ENCODE measurements around the gene CEP128.

The CEP128 gene

DNA sequence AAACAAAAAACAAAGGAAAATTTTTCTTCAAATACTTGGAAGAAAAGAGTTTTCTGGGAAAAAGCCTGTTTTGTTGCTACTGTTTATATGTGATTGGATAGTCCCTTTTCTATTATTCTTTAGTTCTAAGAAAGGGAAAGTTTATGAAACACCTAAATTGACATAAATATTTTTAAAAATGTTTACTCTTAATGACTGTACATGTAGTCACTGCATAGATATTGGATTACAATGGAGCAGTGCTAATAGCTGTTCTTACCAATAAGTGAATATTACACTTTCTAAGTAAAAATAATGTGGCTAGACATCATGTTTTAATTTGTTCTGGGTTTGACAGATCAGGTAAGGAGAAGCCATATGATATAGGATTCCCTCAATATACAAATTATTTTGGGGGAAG lies 377.5 kb downstream of the CEP128 start:
- in situ Hi-C loops (cut with MboI; ENCODE audit: low sequenced_read_pairs): no loop called here

- in situ Hi-C loops (cut with MboI; ENCODE audit: low sequenced_read_pairs): no loop called here
Measured at GRCh38 chr14:80560800-80561657, 380.5 kb downstream of the CEP128 start.

DNA sequence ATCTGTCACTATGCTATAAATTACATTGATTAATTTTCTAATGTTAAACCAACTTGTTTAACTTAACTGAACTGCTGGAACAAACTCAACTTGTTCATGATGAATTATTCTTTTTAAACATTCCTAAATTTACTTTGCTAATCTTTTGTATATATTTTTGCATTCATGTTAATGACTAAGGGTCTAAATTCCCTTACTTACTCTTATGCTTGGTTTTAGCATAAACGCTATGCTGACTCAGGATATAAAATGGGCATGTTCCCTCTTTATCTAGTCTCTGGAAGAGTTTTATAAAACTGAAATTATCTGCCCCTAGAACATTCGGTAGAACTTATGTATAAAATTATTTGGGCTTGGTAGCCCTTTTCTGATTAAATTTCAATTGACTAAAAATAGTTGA lies 387.4 kb downstream of the CEP128 start:
- in situ Hi-C loops (cut with MboI; ENCODE audit: low sequenced_read_pairs): no loop called here

- in situ Hi-C loops (cut with MboI; ENCODE audit: low sequenced_read_pairs): no loop called here
Measured at GRCh38 chr14:80549141-80549540, 392.4 kb downstream of the CEP128 start.

DNA sequence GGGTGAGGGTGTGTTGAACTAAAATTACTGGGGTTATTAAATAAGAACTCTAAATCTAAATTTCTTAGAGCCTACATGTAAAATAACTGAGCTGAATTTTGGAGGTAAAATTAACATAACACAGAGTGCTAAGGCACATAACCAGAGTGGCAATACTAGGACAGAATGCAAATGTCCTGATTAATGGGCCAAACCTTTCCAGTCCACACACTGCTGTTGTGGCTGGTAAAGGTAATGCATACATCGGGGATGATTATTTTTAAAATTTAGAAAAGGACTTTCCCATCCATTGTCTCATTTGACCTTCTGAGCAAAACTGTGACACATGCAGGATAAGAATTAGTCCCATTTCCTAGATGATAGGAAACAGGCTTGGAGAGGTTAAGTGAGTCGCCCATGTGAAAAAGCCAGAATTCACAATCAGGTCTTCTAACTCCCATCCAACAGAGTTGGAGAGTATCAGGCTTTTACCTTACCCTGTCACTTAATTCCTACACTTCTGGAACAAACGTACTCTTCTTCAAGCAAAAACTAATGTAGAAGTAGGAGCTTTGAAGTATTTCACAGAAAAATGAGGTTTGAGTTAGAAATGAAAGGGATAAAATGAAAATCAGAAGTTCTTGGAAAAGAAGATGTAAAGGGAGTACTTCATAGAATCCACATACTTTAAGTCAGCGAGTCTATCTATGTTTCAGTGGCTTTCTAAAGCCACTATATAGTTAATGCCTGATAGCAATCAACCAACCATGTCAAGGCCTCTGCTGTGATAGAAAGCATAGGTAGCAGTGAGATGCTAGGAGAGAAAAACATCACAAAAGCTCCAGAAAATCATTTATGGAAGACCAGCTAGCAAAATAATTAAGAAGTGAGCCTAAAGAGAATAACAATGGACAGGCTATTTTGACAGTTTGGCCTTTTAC lies 395.3 kb downstream of the CEP128 start:
- in situ Hi-C loops (cut with MboI; ENCODE audit: low sequenced_read_pairs): no loop called here

DNA sequence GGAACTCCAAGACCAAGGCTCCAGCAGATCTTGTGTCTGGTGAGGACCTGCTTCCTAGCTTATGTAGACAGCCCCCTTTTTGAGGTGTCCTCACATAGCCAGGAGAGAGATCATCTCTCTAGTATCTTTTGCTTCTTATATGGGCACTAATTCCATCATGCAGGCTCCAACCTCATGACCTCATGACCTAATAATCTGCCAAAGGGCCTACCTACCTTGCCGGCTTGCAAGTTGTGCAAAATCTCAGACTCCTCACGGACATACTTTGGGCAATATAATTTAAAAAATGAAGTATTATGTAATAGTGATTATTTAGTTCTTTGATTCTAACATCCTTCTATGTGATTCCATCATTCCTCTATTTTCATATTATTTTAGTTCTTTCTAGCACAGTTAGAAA lies 397.2 kb downstream of the CEP128 start:
- in situ Hi-C loops (cut with MboI; ENCODE audit: low sequenced_read_pairs): no loop called here

- in situ Hi-C loops (cut with MboI; ENCODE audit: low sequenced_read_pairs): no loop called here
Measured at GRCh38 chr14:80543211-80543610, 398.3 kb downstream of the CEP128 start.

- in situ Hi-C loops (cut with MboI; ENCODE audit: low sequenced_read_pairs): no loop called here
Measured at GRCh38 chr14:80538633-80539375, 402.7 kb downstream of the CEP128 start.

- in situ Hi-C loops (cut with MboI; ENCODE audit: low sequenced_read_pairs): no loop called here
Measured at GRCh38 chr14:80537626-80538025, 403.9 kb downstream of the CEP128 start.

- in situ Hi-C loops (cut with MboI; ENCODE audit: low sequenced_read_pairs): no loop called here
Measured at GRCh38 chr14:80536456-80536855, 405.1 kb downstream of the CEP128 start.

GRCh38 chr14:80535171-80535570 lies 406.4 kb downstream of the CEP128 start:
- in situ Hi-C loops (cut with MboI; ENCODE audit: low sequenced_read_pairs): no loop called here

GRCh38 chr14:80523518-80524117 lies 417.9 kb downstream of the CEP128 start:
- in situ Hi-C loops (cut with MboI; ENCODE audit: low sequenced_read_pairs): no loop called here

DNA sequence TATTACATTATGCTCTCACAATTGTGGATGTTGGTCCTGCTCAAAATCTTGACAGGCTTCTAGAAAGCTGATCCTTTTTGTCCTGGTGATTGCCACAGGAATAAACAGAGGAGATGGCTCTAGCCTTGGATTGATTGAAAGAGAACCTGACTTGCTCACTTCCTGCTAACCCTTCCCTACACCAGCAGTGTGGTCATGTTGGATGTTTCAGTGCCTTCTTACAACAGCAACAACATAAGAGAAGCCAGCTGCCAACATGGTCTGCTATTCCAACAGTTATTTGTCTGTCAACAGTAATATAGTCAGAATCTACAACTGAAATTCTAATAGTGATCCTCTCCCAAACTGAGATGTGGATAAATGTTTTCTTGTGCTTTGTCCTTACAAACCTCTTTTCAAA lies 418.6 kb downstream of the CEP128 start:
- in situ Hi-C loops (cut with MboI; ENCODE audit: low sequenced_read_pairs): no loop called here

DNA sequence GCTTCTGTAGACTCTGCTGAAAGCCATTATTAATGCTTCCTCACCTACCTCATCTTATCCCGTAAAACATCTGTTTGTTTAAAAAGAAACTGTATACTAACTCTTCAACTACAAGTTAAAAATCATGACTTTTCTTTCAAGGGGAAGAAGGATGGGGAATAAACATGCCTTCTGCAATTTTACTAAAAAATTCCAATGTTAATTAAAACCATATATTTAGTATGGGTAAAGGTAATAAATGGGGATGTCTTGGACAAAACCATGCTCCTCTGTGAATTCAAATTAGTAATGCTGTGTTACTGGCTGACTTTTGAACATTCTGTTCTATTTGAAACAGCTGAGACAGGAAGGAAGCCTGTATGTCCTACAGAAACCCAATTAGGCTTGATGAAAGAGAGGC lies 419.1 kb downstream of the CEP128 start:
- in situ Hi-C loops (cut with MboI; ENCODE audit: low sequenced_read_pairs): no loop called here

DNA sequence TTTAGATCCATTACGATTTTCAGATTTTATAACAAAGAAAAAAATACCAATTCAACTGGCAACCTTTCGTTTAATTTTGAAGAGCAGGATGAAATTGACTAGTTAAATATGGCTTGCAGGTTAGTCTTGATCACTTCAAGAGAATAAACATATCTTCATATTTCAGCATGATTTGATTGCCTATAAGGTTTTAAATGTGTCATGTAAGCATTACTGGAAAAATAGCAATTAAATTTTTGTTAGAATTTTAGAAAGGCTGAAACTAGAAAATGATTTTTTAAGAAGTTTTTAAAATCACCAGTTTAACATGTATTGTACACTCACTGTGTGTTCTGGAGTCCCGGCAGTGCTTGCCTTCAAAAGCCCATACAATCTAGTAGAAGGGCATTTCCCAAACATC lies 420.1 kb downstream of the CEP128 start:
- in situ Hi-C loops (cut with MboI; ENCODE audit: low sequenced_read_pairs): no loop called here

DNA sequence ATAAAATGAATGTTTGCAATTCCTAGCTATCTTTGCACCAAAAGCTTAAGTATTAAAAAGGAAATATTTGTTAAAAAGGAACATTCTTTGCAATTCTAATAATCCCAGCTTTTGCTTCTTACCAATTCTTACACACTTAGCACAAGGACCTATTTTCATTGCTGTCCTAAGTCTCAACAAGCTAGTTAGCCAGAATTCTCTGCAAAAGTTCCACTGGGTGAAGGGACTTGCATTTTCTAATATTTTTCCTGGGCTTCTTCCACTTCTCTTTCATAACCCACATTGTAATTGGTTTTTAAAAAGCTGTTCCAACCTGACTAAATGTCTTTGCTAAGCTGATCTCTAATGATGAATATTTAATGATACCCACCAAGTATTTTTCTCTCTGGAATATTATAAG lies 422.5 kb downstream of the CEP128 start:
- in situ Hi-C loops (cut with MboI; ENCODE audit: low sequenced_read_pairs): no loop called here

- in situ Hi-C loops (cut with MboI; ENCODE audit: low sequenced_read_pairs): no loop called here
Measured at GRCh38 chr14:80518173-80518572, 423.4 kb downstream of the CEP128 start.

DNA sequence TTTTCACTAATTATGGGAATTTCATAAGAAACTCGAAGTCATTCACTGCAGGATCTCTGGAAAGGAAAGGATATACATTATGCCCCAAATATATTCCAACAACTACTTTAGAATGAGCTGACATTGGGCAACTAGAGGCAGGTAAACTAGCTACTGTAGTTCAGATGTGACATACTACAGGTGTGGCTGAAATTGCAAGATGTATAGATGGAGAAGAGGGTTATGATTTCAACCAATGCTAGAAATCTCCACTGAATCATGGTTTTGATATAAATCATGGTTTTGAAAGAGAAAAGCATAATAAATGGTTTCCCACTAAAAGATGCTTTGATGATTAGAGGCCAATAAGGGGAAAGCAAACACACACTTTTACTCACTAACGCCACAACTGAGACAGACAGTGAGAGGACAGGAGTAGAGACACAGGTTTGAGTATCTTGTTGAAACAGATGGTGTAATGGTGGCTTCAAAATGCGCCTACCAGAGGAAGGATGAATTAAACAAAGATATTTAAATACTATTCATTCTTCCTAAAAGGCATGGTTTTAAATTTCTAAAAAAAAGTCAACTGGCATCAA lies 434.2 kb downstream of the CEP128 start:
- in situ Hi-C loops (cut with MboI; ENCODE audit: low sequenced_read_pairs): no loop called here

- in situ Hi-C loops (cut with MboI; ENCODE audit: low sequenced_read_pairs): no loop called here
Measured at GRCh38 chr14:80504781-80505180, 436.8 kb downstream of the CEP128 start.

DNA sequence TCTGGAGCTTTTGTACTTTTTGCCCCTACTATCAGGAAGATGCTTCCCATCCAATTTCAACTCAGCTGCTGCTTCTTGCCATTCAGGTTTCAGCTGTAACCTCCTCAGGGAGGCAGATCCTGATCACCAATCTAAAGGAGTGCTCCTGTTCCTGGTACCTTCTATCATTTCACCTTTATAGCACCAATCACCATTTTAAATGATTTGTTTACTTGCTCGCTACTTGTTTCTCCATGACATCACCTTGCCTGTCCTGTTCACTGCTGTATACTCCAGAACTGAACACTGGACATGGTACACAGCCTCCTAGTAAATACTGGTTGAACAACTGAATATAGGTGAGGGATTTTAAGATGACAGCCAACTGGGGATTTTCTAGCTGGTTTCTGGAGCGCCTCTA lies 443.0 kb downstream of the CEP128 start:
- in situ Hi-C loops (cut with MboI; ENCODE audit: low sequenced_read_pairs): no loop called here

Measured in hTERT RPE-1 (cell line).